Cerebellar cortex (tissue), 1 donor: ENCODE results near the gene SDR42E2.
"Not testable (repeated sequence)": the region's sequence is repeated elsewhere in the genome, so short reads cannot be mapped to it uniquely, and the experiment has no call there.

ENCODE experiments used
- DNase-seq: peaks from one replicate; pipeline ENCODE4 v3.0.0-alpha.2; 2015; ENCODE audit warnings: low spot score

SDR42E2 gene

GRCh38 chr16:22191532-22192260 lies 29.4 kb downstream of the SDR42E2 start:
- peak; percentile 50 for DNase-seq

- DNase-seq: peak; percentile 81
Observed at GRCh38 chr16:22192261-22193062, 30.2 kb downstream of the SDR42E2 start.

GRCh38 chr16:22193063-22193411 lies 30.7 kb downstream of the SDR42E2 start:
- no peak for DNase-seq

GRCh38 chr16:22194707-22195444 lies 32.6 kb downstream of the SDR42E2 start:
- DNase-seq: no peak

GRCh38 chr16:22195445-22195694 lies 33.1 kb downstream of the SDR42E2 start:
- no peak for DNase-seq

- peak; percentile 97 for DNase-seq
Observed at GRCh38 chr16:22195695-22196558, 33.6 kb downstream of the SDR42E2 start.

- DNase-seq: not testable (repeated sequence)
Observed at GRCh38 chr16:22196559-22197168, 34.4 kb downstream of the SDR42E2 start.

GRCh38 chr16:22198547-22199293 lies 36.4 kb downstream of the SDR42E2 start:
- DNase-seq: no peak

GRCh38 chr16:22202261-22202637 lies 39.9 kb downstream of the SDR42E2 start:
- no peak for DNase-seq

GRCh38 chr16:22203091-22203490 lies 40.8 kb downstream of the SDR42E2 start:
- no peak for DNase-seq

- no peak for DNase-seq
Observed at GRCh38 chr16:22204091-22204655, 41.9 kb downstream of the SDR42E2 start.

- DNase-seq: no peak
Observed at GRCh38 chr16:22205577-22206012, 43.3 kb downstream of the SDR42E2 start.

- peak; percentile 93 for DNase-seq
Observed at GRCh38 chr16:22206013-22206841, 43.9 kb downstream of the SDR42E2 start, which contains the start of gene EEF2K. Gene EEF2K (plus strand): TSS chr16:22206278. CDS start chr16:22225730, 19,452 bp downstream.

- peak; percentile 68 for DNase-seq
Observed at GRCh38 chr16:22206842-22207714, 44.8 kb downstream of the SDR42E2 start.

GRCh38 chr16:22207715-22208360 lies 45.5 kb downstream of the SDR42E2 start:
- no peak for DNase-seq

GRCh38 chr16:22210285-22210684 lies 48.0 kb downstream of the SDR42E2 start:
- no peak for DNase-seq

- DNase-seq: no peak
Observed at GRCh38 chr16:22210854-22211253, 48.5 kb downstream of the SDR42E2 start.

- peak; percentile 66 for DNase-seq
Observed at GRCh38 chr16:22213236-22213635, 50.9 kb downstream of the SDR42E2 start.
